HEK293 (cell line): Measurements from ENCODE around the gene UBXN11.
A peak's percentile ranks its signal among the peaks of the same experiment; 100 is the strongest.

Experiments used
- HOXD13 ChIP-seq: sonication (generic); formaldehyde crosslinking; IDR thresholded peaks from 2 replicates; pipeline ENCODE4 v1.8.0; 2022; ENCODE audit warnings: missing genetic modification reagents, borderline replicate concordance
- IKZF3 ChIP-seq: fragments of 450-650 bp; IDR thresholded peaks from 2 replicates; pipeline ENCODE4 v1.5.0; 2018; ENCODE audit warnings: missing biosample characterization, mild to moderate bottlenecking, missing genetic modification characterization, moderate library complexity
- KLF9 ChIP-seq: fragments of 450-650 bp; formaldehyde crosslinking; IDR thresholded peaks from 2 replicates; pipeline ENCODE4 v1.5.1; 2016; ENCODE audit warnings: missing biosample characterization, missing genetic modification characterization, low read depth
- MZF1 ChIP-seq: fragments of 450-650 bp; formaldehyde crosslinking; IDR thresholded peaks from 2 replicates; pipeline ENCODE4 v1.5.1; 2017; ENCODE audit warnings: missing biosample characterization, missing genetic modification characterization, borderline replicate concordance
- SP7 ChIP-seq: fragments of 450-650 bp; formaldehyde crosslinking; IDR thresholded peaks from 2 replicates; pipeline ENCODE4 v1.5.1; 2016; ENCODE audit warnings: missing biosample characterization, missing genetic modification characterization
- TRIM28 ChIP-seq: IDR thresholded peaks from 2 replicates; pipeline ENCODE4 v1.6.1; 2011; ENCODE audit warnings: low read length, control low read depth, borderline replicate concordance
- WT1 ChIP-seq: fragments of 450-650 bp; formaldehyde crosslinking; IDR thresholded peaks from 2 replicates; pipeline ENCODE4 v1.5.1; 2016; ENCODE audit warnings: missing biosample characterization, missing genetic modification characterization
- ZBTB48 ChIP-seq: fragments of 450-650 bp; formaldehyde crosslinking; IDR thresholded peaks from 2 replicates; pipeline ENCODE4 v1.5.1; 2016; ENCODE audit warnings: missing biosample characterization, missing genetic modification characterization
- ZNF10 ChIP-seq: fragments of 450-650 bp; formaldehyde crosslinking; IDR thresholded peaks from 2 replicates; pipeline ENCODE4 v1.5.1; 2017; ENCODE audit warnings: missing biosample characterization, missing genetic modification characterization
- ZNF140 ChIP-seq: fragments of 450-650 bp; formaldehyde crosslinking; IDR thresholded peaks from 2 replicates; pipeline ENCODE4 v1.5.1; 2016; ENCODE audit warnings: missing biosample characterization, missing genetic modification characterization
- ZNF146 ChIP-seq: fragments of 450-650 bp; formaldehyde crosslinking; IDR thresholded peaks from 2 replicates; pipeline ENCODE4 v1.5.1; 2016; ENCODE audit warnings: missing biosample characterization, missing genetic modification characterization
- ZNF155 ChIP-seq: fragments of 450-650 bp; formaldehyde crosslinking; IDR thresholded peaks from 2 replicates; pipeline ENCODE4 v1.5.1; 2016; ENCODE audit warnings: missing biosample characterization, missing genetic modification characterization
- ZNF2 ChIP-seq: fragments of 450-650 bp; formaldehyde crosslinking; IDR thresholded peaks from 2 replicates; pipeline ENCODE4 v1.5.1; 2016; ENCODE audit warnings: missing biosample characterization, missing genetic modification characterization
- ZNF366 ChIP-seq: fragments of 450-650 bp; formaldehyde crosslinking; conservative IDR thresholded peaks from 2 replicates; pipeline ENCODE4 v1.5.1; 2016; ENCODE audit warnings: missing biosample characterization, missing genetic modification characterization
- ZNF571 ChIP-seq: fragments of 450-650 bp; formaldehyde crosslinking; IDR thresholded peaks from 2 replicates; pipeline ENCODE4 v1.5.0; 2017; ENCODE audit warnings: missing biosample characterization, missing genetic modification characterization
- ZNF629 ChIP-seq: fragments of 450-650 bp; formaldehyde crosslinking; IDR thresholded peaks from 2 replicates; pipeline ENCODE4 v1.5.1; 2017; ENCODE audit warnings: missing biosample characterization, missing genetic modification characterization
- ZNF843 ChIP-seq: fragments of 450-650 bp; formaldehyde crosslinking; IDR thresholded peaks from 2 replicates; pipeline ENCODE4 v1.5.1; 2016; ENCODE audit warnings: missing biosample characterization, missing genetic modification characterization
- TF ChIP-seq, protein P1 (sequence below): fragments of 450-650 bp; formaldehyde crosslinking; IDR thresholded peaks from 2 replicates; pipeline ENCODE4 v1.5.1; 2017; ENCODE audit warnings: missing biosample characterization, mild to moderate bottlenecking, missing genetic modification characterization, moderate library complexity
- TF ChIP-seq, protein P2 (sequence below): fragments of 450-650 bp; formaldehyde crosslinking; IDR thresholded peaks from 2 replicates; pipeline ENCODE4 v1.5.1; 2016; ENCODE audit warnings: missing biosample characterization, missing genetic modification characterization
- TF ChIP-seq, protein P3 (sequence below): sonication (generic); formaldehyde crosslinking; IDR thresholded peaks from 2 replicates; pipeline ENCODE4 v1.8.1; 2022; ENCODE audit warnings: mild to moderate bottlenecking, moderate library complexity, missing genetic modification reagents
- TF ChIP-seq, protein P4 (sequence below): fragments of 450-650 bp; IDR thresholded peaks from 2 replicates; pipeline ENCODE4 v1.5.1; 2018; ENCODE audit warnings: missing biosample characterization, mild to moderate bottlenecking, missing genetic modification characterization
- TF ChIP-seq, protein P5 (sequence below): fragments of 450-650 bp; formaldehyde crosslinking; IDR thresholded peaks from 2 replicates; pipeline ENCODE4 v1.5.1; 2016; ENCODE audit warnings: missing biosample characterization, missing genetic modification characterization
- TF ChIP-seq, protein P6 (sequence below): fragments of 450-650 bp; formaldehyde crosslinking; IDR thresholded peaks from 2 replicates; pipeline ENCODE4 v1.5.1; 2016; ENCODE audit warnings: missing biosample characterization, missing genetic modification characterization
- TF ChIP-seq, protein P7 (sequence below): fragments of 450-650 bp; formaldehyde crosslinking; IDR thresholded peaks from 2 replicates; pipeline ENCODE4 v1.5.1; 2016; ENCODE audit warnings: missing biosample characterization, missing genetic modification characterization
- TF ChIP-seq, protein P8 (sequence below): fragments of 450-650 bp; formaldehyde crosslinking; IDR thresholded peaks from 2 replicates; pipeline ENCODE4 v1.5.1; 2017; ENCODE audit warnings: missing biosample characterization, missing genetic modification characterization

Gene UBXN11

DNA sequence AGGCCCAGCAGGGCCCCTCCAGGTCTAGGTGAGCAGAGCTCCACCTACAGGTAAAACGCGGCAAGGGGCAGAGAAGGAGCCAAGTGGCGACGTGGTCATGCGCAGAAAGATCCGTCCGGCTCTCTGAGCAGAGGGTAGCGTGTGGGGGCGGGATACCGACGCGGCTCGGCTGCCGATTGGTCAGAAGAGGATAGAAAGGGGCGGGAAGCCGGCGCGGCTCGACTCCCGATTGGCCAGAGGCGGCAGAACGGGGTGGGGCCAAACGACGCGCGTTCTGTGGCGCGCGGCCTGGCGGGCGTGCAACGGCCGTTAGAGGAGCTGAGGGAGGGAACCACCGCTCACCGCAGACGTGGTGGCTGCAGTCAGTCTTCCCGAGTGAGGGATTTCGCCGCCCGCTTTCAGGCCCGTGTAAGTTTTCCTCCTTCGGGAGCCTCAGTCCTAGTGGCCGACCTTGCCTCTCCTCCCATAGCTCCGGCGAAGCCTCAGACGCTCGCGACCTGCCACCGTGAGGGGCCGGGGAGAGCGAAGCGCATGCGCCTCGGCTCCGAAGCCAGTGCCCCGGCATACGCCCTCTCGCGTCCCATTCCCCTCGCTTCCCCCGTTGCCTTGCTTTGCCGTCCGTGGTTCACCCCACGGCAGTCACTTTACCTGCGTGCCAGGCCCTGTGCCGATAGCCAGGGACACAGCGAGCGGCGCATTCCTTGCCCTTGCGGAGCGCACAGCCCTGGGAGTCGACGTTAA, 72.4 kb downstream of the UBXN11 start, which contains the start of gene CEP85 (continued):
- TF ChIP-seq, protein P1, sequence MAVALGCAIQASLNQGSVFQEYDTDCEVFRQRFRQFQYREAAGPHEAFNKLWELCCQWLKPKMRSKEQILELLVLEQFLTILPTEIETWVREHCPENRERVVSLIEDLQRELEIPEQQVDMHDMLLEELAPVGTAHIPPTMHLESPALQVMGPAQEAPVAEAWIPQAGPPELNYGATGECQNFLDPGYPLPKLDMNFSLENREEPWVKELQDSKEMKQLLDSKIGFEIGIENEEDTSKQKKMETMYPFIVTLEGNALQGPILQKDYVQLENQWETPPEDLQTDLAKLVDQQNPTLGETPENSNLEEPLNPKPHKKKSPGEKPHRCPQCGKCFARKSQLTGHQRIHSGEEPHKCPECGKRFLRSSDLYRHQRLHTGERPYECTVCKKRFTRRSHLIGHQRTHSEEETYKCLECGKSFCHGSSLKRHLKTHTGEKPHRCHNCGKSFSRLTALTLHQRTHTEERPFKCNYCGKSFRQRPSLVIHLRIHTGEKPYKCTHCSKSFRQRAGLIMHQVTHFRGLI: no peak
- TF ChIP-seq, protein P2, sequence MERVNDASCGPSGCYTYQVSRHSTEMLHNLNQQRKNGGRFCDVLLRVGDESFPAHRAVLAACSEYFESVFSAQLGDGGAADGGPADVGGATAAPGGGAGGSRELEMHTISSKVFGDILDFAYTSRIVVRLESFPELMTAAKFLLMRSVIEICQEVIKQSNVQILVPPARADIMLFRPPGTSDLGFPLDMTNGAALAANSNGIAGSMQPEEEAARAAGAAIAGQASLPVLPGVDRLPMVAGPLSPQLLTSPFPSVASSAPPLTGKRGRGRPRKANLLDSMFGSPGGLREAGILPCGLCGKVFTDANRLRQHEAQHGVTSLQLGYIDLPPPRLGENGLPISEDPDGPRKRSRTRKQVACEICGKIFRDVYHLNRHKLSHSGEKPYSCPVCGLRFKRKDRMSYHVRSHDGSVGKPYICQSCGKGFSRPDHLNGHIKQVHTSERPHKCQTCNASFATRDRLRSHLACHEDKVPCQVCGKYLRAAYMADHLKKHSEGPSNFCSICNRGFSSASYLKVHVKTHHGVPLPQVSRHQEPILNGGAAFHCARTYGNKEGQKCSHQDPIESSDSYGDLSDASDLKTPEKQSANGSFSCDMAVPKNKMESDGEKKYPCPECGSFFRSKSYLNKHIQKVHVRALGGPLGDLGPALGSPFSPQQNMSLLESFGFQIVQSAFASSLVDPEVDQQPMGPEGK (tag by site-specific recombination): peak; percentile 15
- TF ChIP-seq, protein P3, sequence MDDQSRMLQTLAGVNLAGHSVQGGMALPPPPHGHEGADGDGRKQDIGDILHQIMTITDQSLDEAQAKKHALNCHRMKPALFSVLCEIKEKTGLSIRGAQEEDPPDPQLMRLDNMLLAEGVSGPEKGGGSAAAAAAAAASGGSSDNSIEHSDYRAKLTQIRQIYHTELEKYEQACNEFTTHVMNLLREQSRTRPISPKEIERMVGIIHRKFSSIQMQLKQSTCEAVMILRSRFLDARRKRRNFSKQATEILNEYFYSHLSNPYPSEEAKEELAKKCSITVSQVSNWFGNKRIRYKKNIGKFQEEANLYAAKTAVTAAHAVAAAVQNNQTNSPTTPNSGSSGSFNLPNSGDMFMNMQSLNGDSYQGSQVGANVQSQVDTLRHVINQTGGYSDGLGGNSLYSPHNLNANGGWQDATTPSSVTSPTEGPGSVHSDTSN (CRISPR knock-in tag): no peak; the same call in 1 of the 2 replicates
- no peak for TF ChIP-seq IKZF3 (tag by site-specific recombination)
- TF ChIP-seq MZF1 (tag by site-specific recombination): 0 out of 2 replicates have a peak, but pooled peaks have one; percentile 44
- TF ChIP-seq, protein P4, sequence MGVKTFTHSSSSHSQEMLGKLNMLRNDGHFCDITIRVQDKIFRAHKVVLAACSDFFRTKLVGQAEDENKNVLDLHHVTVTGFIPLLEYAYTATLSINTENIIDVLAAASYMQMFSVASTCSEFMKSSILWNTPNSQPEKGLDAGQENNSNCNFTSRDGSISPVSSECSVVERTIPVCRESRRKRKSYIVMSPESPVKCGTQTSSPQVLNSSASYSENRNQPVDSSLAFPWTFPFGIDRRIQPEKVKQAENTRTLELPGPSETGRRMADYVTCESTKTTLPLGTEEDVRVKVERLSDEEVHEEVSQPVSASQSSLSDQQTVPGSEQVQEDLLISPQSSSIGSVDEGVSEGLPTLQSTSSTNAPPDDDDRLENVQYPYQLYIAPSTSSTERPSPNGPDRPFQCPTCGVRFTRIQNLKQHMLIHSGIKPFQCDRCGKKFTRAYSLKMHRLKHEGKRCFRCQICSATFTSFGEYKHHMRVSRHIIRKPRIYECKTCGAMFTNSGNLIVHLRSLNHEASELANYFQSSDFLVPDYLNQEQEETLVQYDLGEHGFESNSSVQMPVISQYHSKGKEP: no peak
- TF ChIP-seq ZNF2 (tag by site-specific recombination): peak; percentile 64
- TF ChIP-seq ZNF10: no peak
- TF ChIP-seq, protein P5, sequence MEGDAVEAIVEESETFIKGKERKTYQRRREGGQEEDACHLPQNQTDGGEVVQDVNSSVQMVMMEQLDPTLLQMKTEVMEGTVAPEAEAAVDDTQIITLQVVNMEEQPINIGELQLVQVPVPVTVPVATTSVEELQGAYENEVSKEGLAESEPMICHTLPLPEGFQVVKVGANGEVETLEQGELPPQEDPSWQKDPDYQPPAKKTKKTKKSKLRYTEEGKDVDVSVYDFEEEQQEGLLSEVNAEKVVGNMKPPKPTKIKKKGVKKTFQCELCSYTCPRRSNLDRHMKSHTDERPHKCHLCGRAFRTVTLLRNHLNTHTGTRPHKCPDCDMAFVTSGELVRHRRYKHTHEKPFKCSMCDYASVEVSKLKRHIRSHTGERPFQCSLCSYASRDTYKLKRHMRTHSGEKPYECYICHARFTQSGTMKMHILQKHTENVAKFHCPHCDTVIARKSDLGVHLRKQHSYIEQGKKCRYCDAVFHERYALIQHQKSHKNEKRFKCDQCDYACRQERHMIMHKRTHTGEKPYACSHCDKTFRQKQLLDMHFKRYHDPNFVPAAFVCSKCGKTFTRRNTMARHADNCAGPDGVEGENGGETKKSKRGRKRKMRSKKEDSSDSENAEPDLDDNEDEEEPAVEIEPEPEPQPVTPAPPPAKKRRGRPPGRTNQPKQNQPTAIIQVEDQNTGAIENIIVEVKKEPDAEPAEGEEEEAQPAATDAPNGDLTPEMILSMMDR (tag by site-specific recombination): peak; percentile 96
- peak; percentile 33; the same call in 1 of the 2 replicates for TF ChIP-seq ZNF366 (tag by site-specific recombination)
- no peak for TF ChIP-seq ZNF155 (tag by site-specific recombination)
- TF ChIP-seq ZNF140: no peak
- peak; percentile 86; the same call in 1 of the 2 replicates for TF ChIP-seq ZBTB48
- peak; percentile 29; the same call in 1 of the 2 replicates for TF ChIP-seq TRIM28
- TF ChIP-seq ZNF571 (tag by site-specific recombination): no peak
- TF ChIP-seq WT1 (tag by site-specific recombination): peak; percentile 39; the same call in 1 of the 2 replicates
- TF ChIP-seq ZNF843 (tag by site-specific recombination): 0 out of 2 replicates have a peak, but pooled peaks have one; percentile 4
- TF ChIP-seq SP7 (tag by site-specific recombination): peak; percentile 71
- no peak for TF ChIP-seq HOXD13 (CRISPR knock-in tag)
- TF ChIP-seq KLF9 (tag by site-specific recombination): peak; percentile 66; the same call in 1 of the 2 replicates
- TF ChIP-seq, protein P6, sequence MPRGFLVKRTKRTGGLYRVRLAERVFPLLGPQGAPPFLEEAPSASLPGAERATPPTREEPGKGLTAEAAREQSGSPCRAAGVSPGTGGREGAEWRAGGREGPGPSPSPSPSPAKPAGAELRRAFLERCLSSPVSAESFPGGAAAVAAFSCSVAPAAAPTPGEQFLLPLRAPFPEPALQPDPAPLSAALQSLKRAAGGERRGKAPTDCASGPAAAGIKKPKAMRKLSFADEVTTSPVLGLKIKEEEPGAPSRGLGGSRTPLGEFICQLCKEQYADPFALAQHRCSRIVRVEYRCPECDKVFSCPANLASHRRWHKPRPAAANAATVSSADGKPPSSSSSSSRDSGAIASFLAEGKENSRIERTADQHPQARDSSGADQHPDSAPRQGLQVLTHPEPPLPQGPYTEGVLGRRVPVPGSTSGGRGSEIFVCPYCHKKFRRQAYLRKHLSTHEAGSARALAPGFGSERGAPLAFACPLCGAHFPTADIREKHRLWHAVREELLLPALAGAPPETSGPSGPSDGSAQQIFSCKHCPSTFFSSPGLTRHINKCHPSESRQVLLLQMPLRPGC (tag by site-specific recombination): 0 out of 2 replicates have a peak, but pooled peaks have one; percentile 45
- TF ChIP-seq ZNF629 (tag by site-specific recombination): peak; percentile 65
- TF ChIP-seq, protein P7, sequence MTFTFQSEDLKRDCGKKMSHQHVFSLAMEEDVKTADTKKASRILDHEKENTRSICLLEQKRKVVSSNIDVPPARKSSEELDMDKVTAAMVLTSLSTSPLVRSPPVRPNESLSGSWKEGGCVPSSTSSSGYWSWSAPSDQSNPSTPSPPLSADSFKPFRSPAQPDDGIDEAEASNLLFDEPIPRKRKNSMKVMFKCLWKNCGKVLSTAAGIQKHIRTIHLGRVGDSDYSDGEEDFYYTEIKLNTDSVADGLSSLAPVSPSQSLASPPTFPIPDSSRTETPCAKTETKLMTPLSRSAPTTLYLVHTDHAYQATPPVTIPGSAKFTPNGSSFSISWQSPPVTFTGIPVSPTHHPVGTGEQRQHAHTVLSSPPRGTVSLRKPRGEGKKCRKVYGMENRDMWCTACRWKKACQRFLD (tag by site-specific recombination): 0 out of 2 replicates have a peak, but pooled peaks have one; percentile 27
- TF ChIP-seq, protein P8, sequence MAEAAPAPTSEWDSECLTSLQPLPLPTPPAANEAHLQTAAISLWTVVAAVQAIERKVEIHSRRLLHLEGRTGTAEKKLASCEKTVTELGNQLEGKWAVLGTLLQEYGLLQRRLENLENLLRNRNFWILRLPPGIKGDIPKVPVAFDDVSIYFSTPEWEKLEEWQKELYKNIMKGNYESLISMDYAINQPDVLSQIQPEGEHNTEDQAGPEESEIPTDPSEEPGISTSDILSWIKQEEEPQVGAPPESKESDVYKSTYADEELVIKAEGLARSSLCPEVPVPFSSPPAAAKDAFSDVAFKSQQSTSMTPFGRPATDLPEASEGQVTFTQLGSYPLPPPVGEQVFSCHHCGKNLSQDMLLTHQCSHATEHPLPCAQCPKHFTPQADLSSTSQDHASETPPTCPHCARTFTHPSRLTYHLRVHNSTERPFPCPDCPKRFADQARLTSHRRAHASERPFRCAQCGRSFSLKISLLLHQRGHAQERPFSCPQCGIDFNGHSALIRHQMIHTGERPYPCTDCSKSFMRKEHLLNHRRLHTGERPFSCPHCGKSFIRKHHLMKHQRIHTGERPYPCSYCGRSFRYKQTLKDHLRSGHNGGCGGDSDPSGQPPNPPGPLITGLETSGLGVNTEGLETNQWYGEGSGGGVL (tag by site-specific recombination): no peak
- no peak for TF ChIP-seq ZNF146 (tag by site-specific recombination)
